ENCODE results near the gene ATXN3.

- TF ChIP-seq CTCF (IDR thresholded peaks at IDR 0.05; ENCODE audit: low read length) (no peak), EZH2phosphoT487 (IDR thresholded peaks at IDR 0.05; ENCODE audit: low read length) (no peak), EZH2 (optimal IDR thresholded peaks at IDR 0.05; ENCODE audit: low read depth, low read length) (no peak)
Observed at GRCh38 chr14:92037989-92038388, 68.4 kb downstream of the ATXN3 start.

Data from MM.1S (cell line).